GM23338 (cell line): Measurements from ENCODE around the gene PIGZ. TPM values are rescaled to one million over a fixed set of nuclear protein-coding genes. Genes with fewer than 3 reads are reported as not detected.

Experiments
- EZH2 ChIP-seq: fragments of 200-600 bp; sonication (generic); IDR thresholded peaks from one replicate; pipeline ENCODE4 v1.8.0; 2017; ENCODE audit warnings: antibody characterized with exemption, mild to moderate bottlenecking, low read depth; ENCODE audit not compliant: unreplicated experiment
- JUNB ChIP-seq: IDR thresholded peaks from one replicate; pipeline ENCODE4 v1.6.1; 2016; ENCODE audit warnings: antibody characterized with exemption; ENCODE audit not compliant: unreplicated experiment
- NANOG ChIP-seq: IDR thresholded peaks from 2 replicates; pipeline ENCODE4 v1.6.1; 2016; ENCODE audit warnings: antibody characterized with exemption, borderline replicate concordance
- POLR2AphosphoS5 ChIP-seq: IDR thresholded peaks from 2 replicates; pipeline ENCODE4 v1.6.1; 2016; ENCODE audit warnings: antibody characterized with exemption, low read depth
- STAT1 ChIP-seq: IDR thresholded peaks from one replicate; pipeline ENCODE4 v1.6.1; 2016; ENCODE audit warnings: antibody characterized with exemption; ENCODE audit not compliant: unreplicated experiment
- polyA plus RNA-seq: library from polyadenylated mRNA; unstranded; fragments of >200 nt; fragmentation: Nextera tagmentation; extraction: Ambion mirVana; gene quantifications from 2 replicates; pipeline ENCODE4 v1.2.1, GENCODE V29; 2016
- total RNA-seq: library from RNA; depleted of rRNA; stranded (reverse); fragments of >200 nt; shearing (Covaris generic); gene quantifications from 2 replicates; pipeline ENCODE4 v1.2.3, GENCODE V29; 2014
- TF ChIP-seq, protein P1 (sequence below): IDR thresholded peaks from one replicate; pipeline ENCODE4 v1.6.1; 2018; ENCODE audit warnings: antibody characterized with exemption; ENCODE audit not compliant: unreplicated experiment
- TF ChIP-seq, protein P2 (sequence below): fragments of 250-450 bp; sonication (Bioruptor Pico); IDR thresholded peaks from 2 replicates; pipeline ENCODE4 v1.5.0; 2020; ENCODE audit warnings: mild to moderate bottlenecking, moderate library complexity

Gene PIGZ
- total and polyA plus RNA-seq, 2 experiments from 2014 or later = 0.16 TPM; not detected in 1

DNA sequence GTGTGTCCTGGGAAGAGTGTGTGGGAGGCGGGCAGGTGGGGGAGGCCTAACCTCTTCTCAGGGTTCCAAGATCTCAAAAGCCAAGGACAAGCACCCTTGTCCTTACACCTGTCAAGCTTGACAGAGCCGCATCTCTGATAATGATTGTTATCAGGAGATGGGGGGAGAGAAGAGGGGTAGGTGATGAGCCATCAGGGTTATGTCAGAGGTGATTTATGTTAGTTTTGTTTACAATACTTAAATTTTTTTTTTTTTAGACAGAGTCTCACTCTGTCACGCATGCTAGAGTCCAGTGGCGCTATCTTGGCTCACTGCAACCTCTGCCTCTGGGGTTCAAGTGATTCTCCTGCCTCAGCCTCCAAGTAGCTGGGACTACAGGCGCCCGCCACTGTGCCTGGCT is 18.9 kb downstream of the PIGZ start (continued):
- TF ChIP-seq, protein P1, sequence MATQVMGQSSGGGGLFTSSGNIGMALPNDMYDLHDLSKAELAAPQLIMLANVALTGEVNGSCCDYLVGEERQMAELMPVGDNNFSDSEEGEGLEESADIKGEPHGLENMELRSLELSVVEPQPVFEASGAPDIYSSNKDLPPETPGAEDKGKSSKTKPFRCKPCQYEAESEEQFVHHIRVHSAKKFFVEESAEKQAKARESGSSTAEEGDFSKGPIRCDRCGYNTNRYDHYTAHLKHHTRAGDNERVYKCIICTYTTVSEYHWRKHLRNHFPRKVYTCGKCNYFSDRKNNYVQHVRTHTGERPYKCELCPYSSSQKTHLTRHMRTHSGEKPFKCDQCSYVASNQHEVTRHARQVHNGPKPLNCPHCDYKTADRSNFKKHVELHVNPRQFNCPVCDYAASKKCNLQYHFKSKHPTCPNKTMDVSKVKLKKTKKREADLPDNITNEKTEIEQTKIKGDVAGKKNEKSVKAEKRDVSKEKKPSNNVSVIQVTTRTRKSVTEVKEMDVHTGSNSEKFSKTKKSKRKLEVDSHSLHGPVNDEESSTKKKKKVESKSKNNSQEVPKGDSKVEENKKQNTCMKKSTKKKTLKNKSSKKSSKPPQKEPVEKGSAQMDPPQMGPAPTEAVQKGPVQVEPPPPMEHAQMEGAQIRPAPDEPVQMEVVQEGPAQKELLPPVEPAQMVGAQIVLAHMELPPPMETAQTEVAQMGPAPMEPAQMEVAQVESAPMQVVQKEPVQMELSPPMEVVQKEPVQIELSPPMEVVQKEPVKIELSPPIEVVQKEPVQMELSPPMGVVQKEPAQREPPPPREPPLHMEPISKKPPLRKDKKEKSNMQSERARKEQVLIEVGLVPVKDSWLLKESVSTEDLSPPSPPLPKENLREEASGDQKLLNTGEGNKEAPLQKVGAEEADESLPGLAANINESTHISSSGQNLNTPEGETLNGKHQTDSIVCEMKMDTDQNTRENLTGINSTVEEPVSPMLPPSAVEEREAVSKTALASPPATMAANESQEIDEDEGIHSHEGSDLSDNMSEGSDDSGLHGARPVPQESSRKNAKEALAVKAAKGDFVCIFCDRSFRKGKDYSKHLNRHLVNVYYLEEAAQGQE = no peak
- TF ChIP-seq EZH2 (no peak), STAT1 (no peak), JUNB (no peak), NANOG (no peak), POLR2AphosphoS5 (no peak)
- TF ChIP-seq, protein P2, sequence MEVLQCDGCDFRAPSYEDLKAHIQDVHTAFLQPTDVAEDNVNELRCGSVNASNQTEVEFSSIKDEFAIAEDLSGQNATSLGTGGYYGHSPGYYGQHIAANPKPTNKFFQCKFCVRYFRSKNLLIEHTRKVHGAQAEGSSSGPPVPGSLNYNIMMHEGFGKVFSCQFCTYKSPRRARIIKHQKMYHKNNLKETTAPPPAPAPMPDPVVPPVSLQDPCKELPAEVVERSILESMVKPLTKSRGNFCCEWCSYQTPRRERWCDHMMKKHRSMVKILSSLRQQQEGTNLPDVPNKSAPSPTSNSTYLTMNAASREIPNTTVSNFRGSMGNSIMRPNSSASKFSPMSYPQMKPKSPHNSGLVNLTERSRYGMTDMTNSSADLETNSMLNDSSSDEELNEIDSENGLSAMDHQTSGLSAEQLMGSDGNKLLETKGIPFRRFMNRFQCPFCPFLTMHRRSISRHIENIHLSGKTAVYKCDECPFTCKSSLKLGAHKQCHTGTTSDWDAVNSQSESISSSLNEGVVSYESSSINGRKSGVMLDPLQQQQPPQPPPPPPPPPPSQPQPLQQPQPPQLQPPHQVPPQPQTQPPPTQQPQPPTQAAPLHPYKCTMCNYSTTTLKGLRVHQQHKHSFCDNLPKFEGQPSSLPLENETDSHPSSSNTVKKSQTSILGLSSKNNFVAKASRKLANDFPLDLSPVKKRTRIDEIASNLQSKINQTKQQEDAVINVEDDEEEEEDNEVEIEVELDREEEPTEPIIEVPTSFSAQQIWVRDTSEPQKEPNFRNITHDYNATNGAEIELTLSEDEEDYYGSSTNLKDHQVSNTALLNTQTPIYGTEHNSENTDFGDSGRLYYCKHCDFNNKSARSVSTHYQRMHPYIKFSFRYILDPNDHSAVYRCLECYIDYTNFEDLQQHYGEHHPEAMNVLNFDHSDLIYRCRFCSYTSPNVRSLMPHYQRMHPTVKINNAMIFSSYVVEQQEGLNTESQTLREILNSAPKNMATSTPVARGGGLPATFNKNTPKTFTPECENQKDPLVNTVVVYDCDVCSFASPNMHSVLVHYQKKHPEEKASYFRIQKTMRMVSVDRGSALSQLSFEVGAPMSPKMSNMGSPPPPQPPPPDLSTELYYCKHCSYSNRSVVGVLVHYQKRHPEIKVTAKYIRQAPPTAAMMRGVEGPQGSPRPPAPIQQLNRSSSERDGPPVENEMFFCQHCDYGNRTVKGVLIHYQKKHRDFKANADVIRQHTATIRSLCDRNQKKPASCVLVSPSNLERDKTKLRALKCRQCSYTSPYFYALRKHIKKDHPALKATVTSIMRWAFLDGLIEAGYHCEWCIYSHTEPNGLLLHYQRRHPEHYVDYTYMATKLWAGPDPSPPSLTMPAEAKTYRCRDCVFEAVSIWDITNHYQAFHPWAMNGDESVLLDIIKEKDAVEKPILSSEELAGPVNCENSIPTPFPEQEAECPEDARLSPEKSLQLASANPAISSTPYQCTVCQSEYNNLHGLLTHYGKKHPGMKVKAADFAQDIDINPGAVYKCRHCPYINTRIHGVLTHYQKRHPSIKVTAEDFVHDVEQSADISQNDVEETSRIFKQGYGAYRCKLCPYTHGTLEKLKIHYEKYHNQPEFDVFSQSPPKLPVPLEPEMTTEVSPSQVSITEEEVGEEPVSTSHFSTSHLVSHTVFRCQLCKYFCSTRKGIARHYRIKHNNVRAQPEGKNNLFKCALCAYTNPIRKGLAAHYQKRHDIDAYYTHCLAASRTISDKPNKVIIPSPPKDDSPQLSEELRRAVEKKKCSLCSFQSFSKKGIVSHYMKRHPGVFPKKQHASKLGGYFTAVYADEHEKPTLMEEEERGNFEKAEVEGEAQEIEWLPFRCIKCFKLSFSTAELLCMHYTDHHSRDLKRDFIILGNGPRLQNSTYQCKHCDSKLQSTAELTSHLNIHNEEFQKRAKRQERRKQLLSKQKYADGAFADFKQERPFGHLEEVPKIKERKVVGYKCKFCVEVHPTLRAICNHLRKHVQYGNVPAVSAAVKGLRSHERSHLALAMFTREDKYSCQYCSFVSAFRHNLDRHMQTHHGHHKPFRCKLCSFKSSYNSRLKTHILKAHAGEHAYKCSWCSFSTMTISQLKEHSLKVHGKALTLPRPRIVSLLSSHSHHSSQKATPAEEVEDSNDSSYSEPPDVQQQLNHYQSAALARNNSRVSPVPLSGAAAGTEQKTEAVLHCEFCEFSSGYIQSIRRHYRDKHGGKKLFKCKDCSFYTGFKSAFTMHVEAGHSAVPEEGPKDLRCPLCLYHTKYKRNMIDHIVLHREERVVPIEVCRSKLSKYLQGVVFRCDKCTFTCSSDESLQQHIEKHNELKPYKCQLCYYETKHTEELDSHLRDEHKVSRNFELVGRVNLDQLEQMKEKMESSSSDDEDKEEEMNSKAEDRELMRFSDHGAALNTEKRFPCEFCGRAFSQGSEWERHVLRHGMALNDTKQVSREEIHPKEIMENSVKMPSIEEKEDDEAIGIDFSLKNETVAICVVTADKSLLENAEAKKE = no peak
